ENCODE measurements around the gene HOXD3.

DNA sequence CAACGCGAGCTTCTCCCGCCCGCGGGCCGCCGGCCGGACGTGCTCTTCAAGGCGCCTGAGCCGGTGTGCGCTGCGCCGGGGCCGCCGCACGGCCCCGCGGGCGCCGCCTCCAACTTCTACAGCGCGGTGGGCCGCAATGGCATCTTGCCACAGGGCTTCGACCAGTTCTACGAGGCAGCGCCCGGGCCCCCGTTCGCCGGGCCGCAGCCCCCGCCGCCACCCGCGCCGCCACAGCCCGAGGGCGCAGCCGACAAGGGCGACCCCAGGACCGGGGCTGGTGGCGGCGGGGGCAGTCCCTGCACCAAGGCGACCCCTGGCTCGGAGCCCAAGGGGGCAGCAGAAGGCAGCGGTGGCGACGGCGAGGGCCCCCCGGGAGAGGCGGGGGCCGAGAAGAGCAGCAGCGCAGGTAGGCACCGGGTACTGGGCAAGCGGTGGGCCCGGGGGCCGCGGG, 49.4 kb upstream of the HOXD3 start:
- TF ChIP-seq, protein P1, sequence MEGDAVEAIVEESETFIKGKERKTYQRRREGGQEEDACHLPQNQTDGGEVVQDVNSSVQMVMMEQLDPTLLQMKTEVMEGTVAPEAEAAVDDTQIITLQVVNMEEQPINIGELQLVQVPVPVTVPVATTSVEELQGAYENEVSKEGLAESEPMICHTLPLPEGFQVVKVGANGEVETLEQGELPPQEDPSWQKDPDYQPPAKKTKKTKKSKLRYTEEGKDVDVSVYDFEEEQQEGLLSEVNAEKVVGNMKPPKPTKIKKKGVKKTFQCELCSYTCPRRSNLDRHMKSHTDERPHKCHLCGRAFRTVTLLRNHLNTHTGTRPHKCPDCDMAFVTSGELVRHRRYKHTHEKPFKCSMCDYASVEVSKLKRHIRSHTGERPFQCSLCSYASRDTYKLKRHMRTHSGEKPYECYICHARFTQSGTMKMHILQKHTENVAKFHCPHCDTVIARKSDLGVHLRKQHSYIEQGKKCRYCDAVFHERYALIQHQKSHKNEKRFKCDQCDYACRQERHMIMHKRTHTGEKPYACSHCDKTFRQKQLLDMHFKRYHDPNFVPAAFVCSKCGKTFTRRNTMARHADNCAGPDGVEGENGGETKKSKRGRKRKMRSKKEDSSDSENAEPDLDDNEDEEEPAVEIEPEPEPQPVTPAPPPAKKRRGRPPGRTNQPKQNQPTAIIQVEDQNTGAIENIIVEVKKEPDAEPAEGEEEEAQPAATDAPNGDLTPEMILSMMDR (IDR thresholded peaks at IDR 0.05; ENCODE audit: low read length) = no peak
- TF ChIP-seq EZH2phosphoT487 (IDR thresholded peaks at IDR 0.05; ENCODE audit: low read length) = no peak
